ENCODE results near the gene DUSP16.
A peak's percentile ranks its signal among the peaks of the same experiment; 100 is the strongest.
"Not testable (repeated sequence)": the region's sequence is repeated elsewhere in the genome, so short reads cannot be mapped to it uniquely, and the experiment has no call there.

DUSP16 gene

GRCh38 chr12:12491606-12492005 is 71.1 kb downstream of the DUSP16 start:
- DNase-seq, result no peak

GRCh38 chr12:12488823-12489550 is 73.7 kb downstream of the DUSP16 start:
- DNase-seq, result no peak

- no peak for DNase-seq
Measured at GRCh38 chr12:12488296-12488695, 74.4 kb downstream of the DUSP16 start.

- DNase-seq, result no peak
Measured at GRCh38 chr12:12487490-12487889, 75.2 kb downstream of the DUSP16 start.

GRCh38 chr12:12486661-12487240 is 75.9 kb downstream of the DUSP16 start:
- DNase-seq, result peak; percentile 26

GRCh38 chr12:12483438-12483837 is 79.2 kb downstream of the DUSP16 start:
- no peak for DNase-seq

- DNase-seq, result no peak
Measured at GRCh38 chr12:12482959-12483358, 79.7 kb downstream of the DUSP16 start.

- peak; percentile 59 for DNase-seq
Measured at GRCh38 chr12:12482150-12482761, 80.4 kb downstream of the DUSP16 start.

GRCh38 chr12:12481631-12482030 is 81.0 kb downstream of the DUSP16 start:
- DNase-seq, result peak; percentile 31

- DNase-seq, result no peak
Measured at GRCh38 chr12:12480074-12480473, 82.6 kb downstream of the DUSP16 start.

- no peak for DNase-seq
Measured at GRCh38 chr12:12477532-12477890, 85.2 kb downstream of the DUSP16 start.

GRCh38 chr12:12476857-12477531 is 85.7 kb downstream of the DUSP16 start:
- no peak for DNase-seq

GRCh38 chr12:12474931-12475795 is 87.5 kb downstream of the DUSP16 start:
- peak; percentile 77 for DNase-seq

GRCh38 chr12:12474471-12474928 is 88.2 kb downstream of the DUSP16 start:
- peak; percentile 20 for DNase-seq

GRCh38 chr12:12473223-12473622 is 89.4 kb downstream of the DUSP16 start:
- no peak for DNase-seq

GRCh38 chr12:12471982-12472961 is 90.4 kb downstream of the DUSP16 start:
- not testable (repeated sequence) for DNase-seq

- DNase-seq, result no peak
Measured at GRCh38 chr12:12470751-12471306, 91.8 kb downstream of the DUSP16 start.

- DNase-seq, result no peak
Measured at GRCh38 chr12:12469386-12469785, 93.3 kb downstream of the DUSP16 start.

GRCh38 chr12:12468575-12468974 is 94.1 kb downstream of the DUSP16 start:
- no peak for DNase-seq

- DNase-seq, result peak; percentile 62
Measured at GRCh38 chr12:12467688-12468261, 94.9 kb downstream of the DUSP16 start.

- peak; percentile 60 for DNase-seq
Measured at GRCh38 chr12:12467264-12467663, 95.4 kb downstream of the DUSP16 start.

Measured in CD4-positive, alpha-beta T cell treated with Interleukin-6 for 4 hours (primary cell).